K562 (cell line): Measurements from ENCODE around the gene NINJ2. TPM values are rescaled to one million over a fixed set of nuclear protein-coding genes. Genes with fewer than 3 reads are reported as not detected.

Experiments
- CAMTA2 ChIP-seq: fragments of 250-450 bp; sonication (Bioruptor Pico); conservative IDR thresholded peaks from 2 replicates; pipeline ENCODE4 v1.5.1; 2022
- CREM ChIP-seq: IDR thresholded peaks from 2 replicates; pipeline ENCODE4 v1.6.1; 2014; ENCODE audit warnings: antibody characterized with exemption, low read depth
- CXXC5 ChIP-seq: fragments of 250-450 bp; sonication (Bioruptor Pico); IDR thresholded peaks from 2 replicates; pipeline ENCODE4 v1.8.0; 2022; ENCODE audit warnings: inconsistent platforms, mild to moderate bottlenecking, moderate library complexity
- IFI16 ChIP-seq: fragments of 250-450 bp; sonication (Bioruptor Pico); IDR thresholded peaks from 2 replicates; pipeline ENCODE4 v2.1.2; 2022; ENCODE audit warnings: mild to moderate bottlenecking, inconsistent platforms
- NCOA6 ChIP-seq: fragments of 450-650 bp; IDR thresholded peaks from 2 replicates; pipeline ENCODE4 v1.6.1; 2017; ENCODE audit warnings: mild to moderate bottlenecking
- RAD21 ChIP-seq, 2 experiments: fragments of 250-450 bp in 1 of 2; fragments of 450-650 bp in 1 of 2; sonication (Bioruptor Pico) in 1 of 2; formaldehyde crosslinking in 1 of 2; IDR thresholded peaks in 1 of 2; conservative IDR thresholded peaks in 1 of 2; 2 replicates each; pipeline versions ENCODE4 v1.4.0 to v1.8.0; 2020 to 2022; ENCODE audit warnings: mild to moderate bottlenecking in 2 of 2, moderate library complexity in 1 of 2
- RCOR1 ChIP-seq, 2 experiments: IDR thresholded peaks; 2 replicates each; pipeline ENCODE4 v1.6.1; 2012; ENCODE audit warnings: low read depth in 2 of 2, low read length in 2 of 2, borderline replicate concordance in 1 of 2, improper control_type of control experiment in 1 of 2
- SIN3A ChIP-seq, 2 experiments: fragments of 150-350 bp in 1 of 2; IDR thresholded peaks; 2 replicates each; pipeline ENCODE4 v1.6.1; 2011 to 2016; ENCODE audit warnings: borderline replicate concordance in 2 of 2, low read depth in 2 of 2, low read length in 2 of 2, mild to moderate bottlenecking in 2 of 2, moderate library complexity in 2 of 2; ENCODE audit not compliant: control insufficient read depth in 1 of 2
- TCFL5 ChIP-seq: fragments of 250-450 bp; sonication (Bioruptor Pico); conservative IDR thresholded peaks from 2 replicates; pipeline ENCODE4 v1.6.1; 2021; ENCODE audit warnings: mild to moderate bottlenecking, moderate library complexity, matching md5 sums
- ZNF318 ChIP-seq, 2 experiments: fragments of 450-650 bp; IDR thresholded peaks; 2 replicates each; pipeline ENCODE4 v1.6.1; 2016; ENCODE audit warnings: mild to moderate bottlenecking in 2 of 2, borderline replicate concordance in 1 of 2, low read depth in 1 of 2, moderate library complexity in 1 of 2
- ZNF445 ChIP-seq: fragments of 250-450 bp; sonication (Bioruptor Pico); IDR thresholded peaks from 2 replicates; pipeline ENCODE4 v1.4.0; 2020; ENCODE audit warnings: low read depth, mild to moderate bottlenecking, moderate library complexity
- ZNF717 ChIP-seq: fragments of 250-450 bp; sonication (Bioruptor Pico); IDR thresholded peaks from 2 replicates; pipeline ENCODE4 v1.5.0; 2021
- ZNF740 ChIP-seq, 3 experiments: fragments of 200-800 bp in 1 of 3; sonication (Bioruptor generic) in 1 of 3; sonication (generic) in 1 of 3; formaldehyde crosslinking in 1 of 3; IDR thresholded peaks; 2 replicates each; pipeline versions ENCODE4 v1.6.1 to v1.8.0; 2016 to 2022; ENCODE audit warnings: mild to moderate bottlenecking in 2 of 3, missing compliant biosample characterization in 2 of 3, missing genetic modification characterization in 2 of 3, missing genetic modification reagents in 1 of 3
- polyA plus RNA-seq, 8 experiments: library from polyadenylated mRNA; depleted of rRNA in 4 of 8; stranded (reverse) in 5 of 8; unstranded in 3 of 8; fragments of >200 nt; fragmentation: Nextera tagmentation in 2 of 8; fragmentation: Illumina TruSeq in 1 of 8; extraction: Ambion mirVana in 2 of 8; extraction: Trizol in 1 of 8; gene quantifications; 2 replicates each; pipeline versions ENCODE4 v1.2.1 to v1.2.3, GENCODE V29; 2011 to 2014; ENCODE audit warnings: inconsistent platforms in 1 of 8, missing spikeins in 1 of 8
- total RNA-seq, 7 experiments: library from RNA; depleted of rRNA in 6 of 7; stranded (reverse); fragments of >200 nt in 6 of 7; fragmentation: Illumina TruSeq in 2 of 7; extraction: Trizol in 2 of 7; gene quantifications; 2 replicates each; pipeline versions ENCODE4 v1.2.1 to v1.2.3, GENCODE V29; 2011 to 2021; ENCODE audit warnings: low replicate concordance in 1 of 7
- TF ChIP-seq, protein P1 (sequence below): sonication (generic); formaldehyde crosslinking; IDR thresholded peaks from 2 replicates; pipeline ENCODE4 v1.8.1; 2023; ENCODE audit warnings: mild to moderate bottlenecking, missing genetic modification reagents

NINJ2 gene
- total and polyA plus RNA-seq, 9 of the 15 experiments (the other 6 are each of a cell fraction or from before 2014, with no cell fraction given) = 2.6 to 16.0 (median 4.5) TPM

DNA sequence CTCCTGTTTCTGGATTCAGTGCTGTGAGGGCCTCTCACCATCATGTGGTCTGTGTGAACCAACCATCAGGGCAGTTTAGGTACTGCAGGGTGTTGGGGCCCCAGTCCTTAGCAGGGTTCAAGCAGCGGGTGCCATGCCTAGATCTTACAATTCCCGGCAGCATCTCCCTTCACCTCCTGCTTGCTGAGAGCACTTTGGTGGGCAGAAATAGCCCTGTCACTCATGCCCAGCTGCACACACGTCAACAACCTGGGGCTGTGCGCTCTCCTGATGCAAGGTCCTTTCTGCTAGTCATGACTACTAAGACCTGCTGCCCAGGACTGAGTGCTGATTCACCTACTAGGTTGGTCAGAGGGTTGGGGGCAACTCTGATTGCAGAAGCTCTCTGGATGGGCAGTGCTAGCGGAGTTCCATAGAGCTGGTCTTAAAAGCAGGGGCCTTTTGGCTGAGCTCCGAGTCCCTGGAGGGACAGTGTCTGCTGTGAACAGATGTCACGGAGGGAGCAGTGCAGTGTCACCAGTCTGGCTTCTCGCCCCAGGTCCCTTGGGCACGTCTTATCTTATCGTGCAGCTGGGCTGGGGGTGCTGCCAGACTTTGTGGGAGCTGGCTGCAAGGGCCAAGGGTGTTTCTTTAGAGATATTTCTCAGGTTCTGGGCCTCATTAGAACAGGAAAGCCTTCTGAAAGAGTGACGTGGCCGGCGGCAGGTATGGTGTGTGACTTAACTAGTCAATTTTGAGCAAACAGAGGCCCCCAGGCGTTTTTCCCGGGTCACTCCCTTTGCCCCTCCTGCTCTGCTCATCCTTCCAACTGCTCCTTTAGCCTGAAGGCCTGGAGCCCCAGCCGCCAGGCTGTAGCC, 71.8 kb downstream of the NINJ2 start (continued):
- TF ChIP-seq CREM (peak; percentile 86), IFI16 (CRISPR knock-in tag) (no peak), ZNF318 (IDR thresholded peaks at IDR 0.05; ENCODE audit: borderline replicate concordance in 1 of 2, low read depth in 1 of 2) (no peak), RCOR1 (IDR thresholded peaks at IDR 0.05; ENCODE audit: borderline replicate concordance in 1 of 2, low read depth in 2 of 2, low read length in 2 of 2) (peak; percentile 52 to 91; a peak in 3 of 4 replicates), CXXC5 (CRISPR knock-in tag) (peak; percentile 70), ZNF740 (CRISPR knock-in tag; IDR thresholded peaks at IDR 0.05) (peak; percentile 99), ZNF740 (tag; IDR thresholded peaks at IDR 0.05) (peak in 1 of 2 experiments; percentile 91; a peak in 2 of 4 replicates), CAMTA2 (CRISPR knock-in tag) (no peak), ZNF445 (CRISPR knock-in tag) (no peak), TCFL5 (no peak), RAD21 (CRISPR knock-in tag; conservative IDR thresholded peaks at IDR 0.05 in 1 of 2, IDR thresholded peaks at IDR 0.05 in 1 of 2) (peak in 1 of 2 experiments; percentile 15; a peak in 1 of 4 replicates), NCOA6 (no peak), ZNF717 (CRISPR knock-in tag) (no peak), SIN3A (IDR thresholded peaks at IDR 0.05; ENCODE audit: borderline replicate concordance in 2 of 2, control insufficient read depth in 1 of 2, low read depth in 2 of 2, low read length in 2 of 2) (no peak)
- TF ChIP-seq, protein P1, sequence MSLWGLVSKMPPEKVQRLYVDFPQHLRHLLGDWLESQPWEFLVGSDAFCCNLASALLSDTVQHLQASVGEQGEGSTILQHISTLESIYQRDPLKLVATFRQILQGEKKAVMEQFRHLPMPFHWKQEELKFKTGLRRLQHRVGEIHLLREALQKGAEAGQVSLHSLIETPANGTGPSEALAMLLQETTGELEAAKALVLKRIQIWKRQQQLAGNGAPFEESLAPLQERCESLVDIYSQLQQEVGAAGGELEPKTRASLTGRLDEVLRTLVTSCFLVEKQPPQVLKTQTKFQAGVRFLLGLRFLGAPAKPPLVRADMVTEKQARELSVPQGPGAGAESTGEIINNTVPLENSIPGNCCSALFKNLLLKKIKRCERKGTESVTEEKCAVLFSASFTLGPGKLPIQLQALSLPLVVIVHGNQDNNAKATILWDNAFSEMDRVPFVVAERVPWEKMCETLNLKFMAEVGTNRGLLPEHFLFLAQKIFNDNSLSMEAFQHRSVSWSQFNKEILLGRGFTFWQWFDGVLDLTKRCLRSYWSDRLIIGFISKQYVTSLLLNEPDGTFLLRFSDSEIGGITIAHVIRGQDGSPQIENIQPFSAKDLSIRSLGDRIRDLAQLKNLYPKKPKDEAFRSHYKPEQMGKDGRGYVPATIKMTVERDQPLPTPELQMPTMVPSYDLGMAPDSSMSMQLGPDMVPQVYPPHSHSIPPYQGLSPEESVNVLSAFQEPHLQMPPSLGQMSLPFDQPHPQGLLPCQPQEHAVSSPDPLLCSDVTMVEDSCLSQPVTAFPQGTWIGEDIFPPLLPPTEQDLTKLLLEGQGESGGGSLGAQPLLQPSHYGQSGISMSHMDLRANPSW (CRISPR knock-in tag) = no peak
